Epithelial cell of proximal tubule (primary cell): ENCODE results near the gene AMPH. TPM values are rescaled to one million over a fixed set of nuclear protein-coding genes. Genes with fewer than 3 reads are reported as not detected.

Experiments used
- DNase-seq: peaks from one replicate; pipeline ENCODE4 v3.0.0-alpha.2; 2011; ENCODE audit warnings: low read depth
- H3K4me3 ChIP-seq: 2 replicates; pipeline ENCODE4 v1.5.1; 2011; ENCODE audit warnings: low read depth, mild to moderate bottlenecking, low read length
- CTCF ChIP-seq: conservative IDR thresholded peaks from 2 replicates; pipeline ENCODE4 v1.5.1; 2012; ENCODE audit warnings: low read depth, mild to moderate bottlenecking, low read length
- total RNA-seq: library from RNA; depleted of rRNA; stranded (reverse); fragments of >200 nt; gene quantifications from 2 replicates; pipeline ENCODE4 v1.2.3, GENCODE V29; 2015

The AMPH gene
- total RNA-seq, 1 donor from 2014 or later = 0.06 TPM

GRCh38 chr7:38432080-38432479 lies 199.1 kb downstream of the AMPH start:
- no peak for TF ChIP-seq CTCF
- DNase-seq = no peak
- no peak overlapping the region for H3K4me3 ChIP-seq

GRCh38 chr7:38429057-38429456 lies 202.1 kb downstream of the AMPH start:
- DNase-seq = no peak
- no peak for TF ChIP-seq CTCF
- H3K4me3 ChIP-seq = no peak overlapping the region

GRCh38 chr7:38428041-38428440 lies 203.1 kb downstream of the AMPH start:
- DNase-seq = no peak
- TF ChIP-seq CTCF = no peak
- no peak overlapping the region for H3K4me3 ChIP-seq

GRCh38 chr7:38427279-38427955 lies 203.8 kb downstream of the AMPH start:
- DNase-seq = no peak
- no peak for TF ChIP-seq CTCF
- H3K4me3 ChIP-seq = no peak overlapping the region

GRCh38 chr7:38425509-38425908 lies 205.7 kb downstream of the AMPH start:
- DNase-seq = no peak
- H3K4me3 ChIP-seq = no peak overlapping the region
- no peak for TF ChIP-seq CTCF

- DNase-seq = no peak
- no peak for TF ChIP-seq CTCF
- H3K4me3 ChIP-seq = no peak overlapping the region
Measured at GRCh38 chr7:38424750-38425463, 206.3 kb downstream of the AMPH start.

GRCh38 chr7:38413784-38414183 lies 217.4 kb downstream of the AMPH start:
- no peak for TF ChIP-seq CTCF
- H3K4me3 ChIP-seq = no peak overlapping the region
- no peak for DNase-seq
